GM23248 (cell line): ENCODE measurements around the gene THBS1. TPM values are rescaled to one million over a fixed set of nuclear protein-coding genes. Genes with fewer than 3 reads are reported as not detected.

Experiments
- DNase-seq: peaks from one replicate; pipeline ENCODE4 v3.0.0-alpha.2; 2015
- H2AFZ ChIP-seq: fragments of 200-600 bp; sonication (generic); 2 replicates; pipeline ENCODE4 v1.6.1; 2016; ENCODE audit warnings: antibody characterized with exemption
- H3F3A ChIP-seq: fragments of 200-600 bp; sonication (generic); 2 replicates; pipeline ENCODE4 v1.6.1; 2016; ENCODE audit warnings: mild to moderate bottlenecking, antibody characterized with exemption, mixed run types; ENCODE audit not compliant: insufficient read depth
- H3K27ac ChIP-seq: fragments of 200-600 bp; sonication (generic); 2 replicates; pipeline ENCODE4 v1.5.1; 2016; ENCODE audit warnings: mild to moderate bottlenecking
- H3K27me3 ChIP-seq: fragments of 200-600 bp; sonication (generic); replicated peaks from 2 replicates; pipeline ENCODE4 v1.6.1; 2016; ENCODE audit warnings: mild to moderate bottlenecking; ENCODE audit not compliant: insufficient read depth
- H3K36me3 ChIP-seq: fragments of 200-600 bp; sonication (generic); 2 replicates; pipeline ENCODE4 v1.6.1; 2016; ENCODE audit warnings: low read depth, mild to moderate bottlenecking
- H3K4me1 ChIP-seq: fragments of 200-600 bp; sonication (generic); 2 replicates; pipeline ENCODE4 v1.6.1; 2016; ENCODE audit warnings: mild to moderate bottlenecking; ENCODE audit not compliant: insufficient read depth
- H3K4me2 ChIP-seq: fragments of 200-600 bp; sonication (generic); one replicate; pipeline ENCODE4 v1.6.1; 2016; ENCODE audit warnings: mild to moderate bottlenecking; ENCODE audit not compliant: unreplicated experiment
- H3K4me3 ChIP-seq: fragments of 200-600 bp; sonication (generic); 2 replicates; pipeline ENCODE4 v1.5.1; 2016; ENCODE audit warnings: mild to moderate bottlenecking
- H3K79me2 ChIP-seq: fragments of 200-600 bp; sonication (generic); 2 replicates; pipeline ENCODE4 v1.6.1; 2016; ENCODE audit warnings: mild to moderate bottlenecking; ENCODE audit not compliant: insufficient read depth
- H3K9ac ChIP-seq: fragments of 200-600 bp; sonication (generic); 2 replicates; pipeline ENCODE4 v1.6.1; 2016; ENCODE audit warnings: mild to moderate bottlenecking
- H3K9me2 ChIP-seq: fragments of 200-600 bp; sonication (generic); 2 replicates; pipeline ENCODE4 v1.6.1; 2016; ENCODE audit warnings: mixed run types, mild to moderate bottlenecking, moderate library complexity; ENCODE audit not compliant: insufficient read depth
- H3K9me3 ChIP-seq: fragments of 200-600 bp; sonication (generic); one replicate; pipeline ENCODE4 v1.6.1; 2017; ENCODE audit warnings: low read depth
- H4K20me1 ChIP-seq: fragments of 200-600 bp; sonication (generic); 2 replicates; pipeline ENCODE4 v1.6.0; 2016; ENCODE audit not compliant: insufficient read depth
- EZH2 ChIP-seq: fragments of 200-600 bp; sonication (generic); IDR thresholded peaks from 2 replicates; pipeline ENCODE4 v1.6.1; 2018; ENCODE audit warnings: antibody characterized with exemption, mild to moderate bottlenecking; ENCODE audit not compliant: insufficient read depth, poor library complexity, severe bottlenecking
- EZH2phosphoT487 ChIP-seq: fragments of 200-600 bp; sonication (generic); IDR thresholded peaks from 2 replicates; pipeline ENCODE4 v1.6.1; 2018; ENCODE audit warnings: antibody characterized with exemption, moderate library complexity, mild to moderate bottlenecking, low read depth; ENCODE audit not compliant: insufficient read depth
- WGBS, 2 experiments: methylation state at CpG; one replicate each; pipeline ENCODE4 v1.1.6; 2015 to 2017; ENCODE audit warnings: low lambda C conversion rate in 2 of 2, low coverage in 1 of 2; ENCODE audit errors: missing lambda C conversion rate in 2 of 2; 5-methylcytosine and 5-hydroxymethylcytosine counted together
- in situ Hi-C: fragments of 300-500 bp; cut with MboI; formaldehyde crosslinking; loops from 2 replicates; pipeline ENCODE4 v1.15.0; 2020
- polyA plus RNA-seq: library from polyadenylated mRNA; unstranded; fragments of >200 nt; fragmentation: Nextera tagmentation; extraction: Ambion mirVana; gene quantifications from 2 replicates; pipeline ENCODE4 v1.2.1, GENCODE V29; 2016
- total RNA-seq: library from RNA; depleted of rRNA; stranded (reverse); fragments of >200 nt; shearing (Covaris generic); gene quantifications from 2 replicates; pipeline ENCODE4 v1.2.3, GENCODE V29; 2014

THBS1 gene
- total and polyA plus RNA-seq, 2 experiments from 2014 or later: 2,858 to 7,697 TPM

- DNase-seq: peak; percentile 91
- Histone ChIP-seq H3F3A (peaks cover 49% of the 10 kb centered on the region), H3K4me2 (peak overlapping the region; percentile 81), H3K36me3 (peaks cover 20% of the 10 kb centered on the region), H3K4me1 (peaks cover 19% of the 10 kb centered on the region), H2AFZ (no peak overlapping the region), H3K9me3 (no peaks in the 10 kb centered on the region), H3K9ac (peak overlapping the region; percentile 89), H3K27ac (peak overlapping the region; percentile 95), H3K4me3 (peak overlapping the region; percentile 74), H3K79me2 (peaks cover 15% of the 10 kb centered on the region; the same call in 1 of the 2 replicates), H4K20me1 (peaks cover 8% of the 10 kb centered on the region; the same call in 1 of the 2 replicates), H3K9me2 (no peaks in the 10 kb centered on the region), H3K27me3 (no peaks in the 10 kb centered on the region)
- in situ Hi-C loops: loop anchor here (5.0 to 10.0 kb wide), 3 partner anchors 115 to 875 kb away; no protein-coding TSS in a partner anchor
- TF ChIP-seq EZH2phosphoT487 (0 out of 2 replicates have a peak, but pooled peaks have one; percentile 11), EZH2 (no peak)
- 1 to 2% methylated on average over 18 of the region's 18 CpGs for WGBS, 2 experiments
Measured at GRCh38 chr15:39579487-39580116, 1.3 kb upstream of the THBS1 start.

- TF ChIP-seq EZH2phosphoT487 (no peak), EZH2 (no peak)
- Histone ChIP-seq H4K20me1 (peaks cover 13% of the 10 kb centered on the region; the same call in 1 of the 2 replicates), H3K27me3 (no peaks in the 10 kb centered on the region), H3K9me3 (no peaks in the 10 kb centered on the region), H3K79me2 (peaks cover 15% of the 10 kb centered on the region; the same call in 1 of the 2 replicates), H3K4me3 (peak overlapping the region; percentile 74), H3F3A (peaks cover 54% of the 10 kb centered on the region), H3K9ac (peak overlapping the region; percentile 89), H2AFZ (0 out of 2 replicates have a peak overlapping the region, but pooled peaks have one; percentile 25), H3K4me1 (peaks cover 16% of the 10 kb centered on the region), H3K4me2 (peak overlapping the region; percentile 81), H3K9me2 (no peaks in the 10 kb centered on the region), H3K36me3 (peaks cover 25% of the 10 kb centered on the region), H3K27ac (peak overlapping the region; percentile 95)
- in situ Hi-C loops: loop anchor here (5.0 kb wide), 1 partner anchor 408 kb away; no protein-coding TSS in a partner anchor
- 1% methylated on average over 29 of the region's 29 CpGs for WGBS, 2 experiments
- DNase-seq: peak; percentile 96
Measured at GRCh38 chr15:39580117-39580484, 778 bp upstream of the THBS1 start.

GRCh38 chr15:39581242-39581792 is 438 bp downstream of the THBS1 start:
- Histone ChIP-seq H4K20me1 (peaks cover 25% of the 10 kb centered on the region; the same call in 1 of the 2 replicates), H3F3A (peaks cover 66% of the 10 kb centered on the region), H3K9me3 (no peaks in the 10 kb centered on the region), H3K4me1 (peaks cover 16% of the 10 kb centered on the region), H3K27ac (peak overlapping the region; percentile 95), H3K9ac (peak overlapping the region; percentile 89), H3K36me3 (peaks cover 35% of the 10 kb centered on the region), H3K79me2 (peaks cover 15% of the 10 kb centered on the region; the same call in 1 of the 2 replicates), H3K4me2 (peak overlapping the region; percentile 75), H3K27me3 (no peaks in the 10 kb centered on the region), H3K4me3 (peak overlapping the region; percentile 74), H2AFZ (no peak overlapping the region), H3K9me2 (no peaks in the 10 kb centered on the region)
- DNase-seq: peak; percentile 81
- in situ Hi-C loops: loop anchor here (5.0 kb wide), 1 partner anchor 409 kb away; no protein-coding TSS in a partner anchor
- TF ChIP-seq EZH2 (no peak), EZH2phosphoT487 (no peak)
- WGBS, 2 experiments: 1% methylated on average over 18 of the region's 18 CpGs

GRCh38 chr15:39581793-39582285 is 960 bp downstream of the THBS1 start:
- Histone ChIP-seq H3K4me2 (peak overlapping the region; percentile 75), H3F3A (peaks cover 71% of the 10 kb centered on the region), H3K36me3 (peaks cover 40% of the 10 kb centered on the region), H3K9me2 (no peaks in the 10 kb centered on the region), H3K27ac (peak overlapping the region; percentile 95), H3K79me2 (peaks cover 15% of the 10 kb centered on the region; the same call in 1 of the 2 replicates), H3K9me3 (no peaks in the 10 kb centered on the region), H3K4me3 (peak overlapping the region; percentile 74), H3K4me1 (peaks cover 16% of the 10 kb centered on the region), H4K20me1 (peaks cover 29% of the 10 kb centered on the region; the same call in 1 of the 2 replicates), H2AFZ (no peak overlapping the region), H3K27me3 (no peaks in the 10 kb centered on the region), H3K9ac (peak overlapping the region; percentile 89)
- TF ChIP-seq EZH2 (no peak), EZH2phosphoT487 (no peak)
- WGBS, 2 experiments: 8 to 12% methylated on average over 12 to 13 of the region's 13 CpGs
- DNase-seq: peak; percentile 86
- in situ Hi-C loops: loop anchor here (5.0 kb wide), 1 partner anchor 410 kb away; no protein-coding TSS in a partner anchor
